ENCODE data around the gene ZNF32.

DNA sequence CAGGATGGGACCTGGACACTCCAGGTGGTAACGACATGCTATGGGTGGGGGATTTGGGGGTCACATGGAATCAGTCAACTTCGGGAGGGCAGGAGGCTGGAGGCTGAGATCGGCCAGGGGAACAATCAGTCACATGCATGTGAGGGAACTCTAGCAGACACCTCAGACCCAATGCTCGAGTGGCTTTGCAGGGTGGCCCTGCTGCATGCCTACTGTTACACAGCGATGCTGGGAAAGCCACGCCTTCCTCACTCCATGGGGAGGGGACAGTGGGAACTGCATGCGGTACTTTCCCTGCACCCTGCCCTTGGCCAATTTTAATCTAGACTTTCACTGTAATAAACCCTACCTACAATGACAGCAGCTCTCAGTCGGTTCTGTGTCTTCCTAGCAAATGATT is 6.6 kb upstream of the ZNF32 start:
- TF ChIP-seq POLR2AphosphoS5 (IDR thresholded peaks at IDR 0.05; ENCODE audit: low read depth) (no peak), REST (IDR thresholded peaks at IDR 0.05; ENCODE audit: insufficient replicate concordance, low read depth) (no peak)
- TF ChIP-seq, protein P1, sequence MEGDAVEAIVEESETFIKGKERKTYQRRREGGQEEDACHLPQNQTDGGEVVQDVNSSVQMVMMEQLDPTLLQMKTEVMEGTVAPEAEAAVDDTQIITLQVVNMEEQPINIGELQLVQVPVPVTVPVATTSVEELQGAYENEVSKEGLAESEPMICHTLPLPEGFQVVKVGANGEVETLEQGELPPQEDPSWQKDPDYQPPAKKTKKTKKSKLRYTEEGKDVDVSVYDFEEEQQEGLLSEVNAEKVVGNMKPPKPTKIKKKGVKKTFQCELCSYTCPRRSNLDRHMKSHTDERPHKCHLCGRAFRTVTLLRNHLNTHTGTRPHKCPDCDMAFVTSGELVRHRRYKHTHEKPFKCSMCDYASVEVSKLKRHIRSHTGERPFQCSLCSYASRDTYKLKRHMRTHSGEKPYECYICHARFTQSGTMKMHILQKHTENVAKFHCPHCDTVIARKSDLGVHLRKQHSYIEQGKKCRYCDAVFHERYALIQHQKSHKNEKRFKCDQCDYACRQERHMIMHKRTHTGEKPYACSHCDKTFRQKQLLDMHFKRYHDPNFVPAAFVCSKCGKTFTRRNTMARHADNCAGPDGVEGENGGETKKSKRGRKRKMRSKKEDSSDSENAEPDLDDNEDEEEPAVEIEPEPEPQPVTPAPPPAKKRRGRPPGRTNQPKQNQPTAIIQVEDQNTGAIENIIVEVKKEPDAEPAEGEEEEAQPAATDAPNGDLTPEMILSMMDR (IDR thresholded peaks at IDR 0.05; ENCODE audit: insufficient read depth, low read length) = no peak
